ENCODE data around the gene PPEF1. TPM values are rescaled to one million over a fixed set of nuclear protein-coding genes. Genes with fewer than 3 reads are reported as not detected.

The PPEF1 gene
- total and polyA plus RNA-seq, 2 of the 4 experiments (the other 2 are of a cell fraction): not detected

- Histone ChIP-seq H3K56ac (ENCODE audit: extremely low read depth, insufficient read depth, low read length) (no peak overlapping the region), H3K4me2 (ENCODE audit: low read depth, low read length) (no peak overlapping the region), H3K36me3 (ENCODE audit: control insufficient read depth, insufficient read depth, low read length) (no peaks in the 10 kb centered on the region), H3K18ac (ENCODE audit: low read depth, low read length) (no peak overlapping the region), H4K91ac (ENCODE audit: insufficient read depth, low read depth, low read length) (no peak overlapping the region), H4K5ac (ENCODE audit: low read depth, low read length) (no peak overlapping the region), H2BK120ac (ENCODE audit: low read depth, low read length) (no peak overlapping the region), H2BK20ac (ENCODE audit: low read depth, low read length) (no peak overlapping the region), H2BK15ac (ENCODE audit: low read depth, low read length) (no peak overlapping the region), H3K9me3 (ENCODE audit: control insufficient read depth, insufficient read depth, low read length) (no peaks in the 10 kb centered on the region), H3K9ac (ENCODE audit: low read depth, low read length) (no peak overlapping the region), H4K20me1 (ENCODE audit: insufficient read depth, low read length) (no peaks in the 10 kb centered on the region), H3K23ac (ENCODE audit: low read depth, low read length) (no peak overlapping the region), H3K9me1 (ENCODE audit: insufficient read depth, low read length) (no peaks in the 10 kb centered on the region), H2AK5ac (ENCODE audit: low read depth, low read length) (no peak overlapping the region), H3K4ac (ENCODE audit: low read depth, low read length) (no peak overlapping the region), H4K8ac (ENCODE audit: low read depth in 2 of 2, low read length in 2 of 2) (no peak overlapping the region), H3K27ac (ENCODE audit: insufficient read depth, low read length) (no peak overlapping the region), H2BK5ac (ENCODE audit: low read depth, low read length, poor library complexity, severe bottlenecking) (no peak overlapping the region), H3K27me3 (ENCODE audit: control insufficient read depth, insufficient read depth, low read length) (no peaks in the 10 kb centered on the region; the same call in 1 of the 2 replicates), H3K14ac (replicated peaks; ENCODE audit: low read depth, low read length) (no peak overlapping the region), H3K79me1 (ENCODE audit: low read depth in 1 of 2, low read length in 2 of 2) (no peaks in the 10 kb centered on the region), H3K4me3 (ENCODE audit: insufficient read depth, low read depth, low read length) (no peak overlapping the region), H2AK9ac (replicated peaks; ENCODE audit: low read depth, low read length, poor library complexity) (no peak overlapping the region), H2AFZ (replicated peaks; ENCODE audit: low read length, poor library complexity) (no peak overlapping the region), H3K4me1 (ENCODE audit: control insufficient read depth, insufficient read depth, low read length) (no peaks in the 10 kb centered on the region)
- ATAC-seq (ENCODE audit: low read depth) (no peak), DNase-seq (no peak)
- no peak for TF ChIP-seq POLR2A (IDR thresholded peaks at IDR 0.05; ENCODE audit: low read depth, low read length)
- TF ChIP-seq SMC3 (IDR thresholded peaks at IDR 0.05; ENCODE audit: low read depth, low read length): no peak
- no peak for TF ChIP-seq RCOR1 (IDR thresholded peaks at IDR 0.05; ENCODE audit: insufficient replicate concordance, low read length)
- no peak for TF ChIP-seq NFE2L2 (IDR thresholded peaks at IDR 0.05; ENCODE audit: low read depth, low read length)
- TF ChIP-seq, protein P1, sequence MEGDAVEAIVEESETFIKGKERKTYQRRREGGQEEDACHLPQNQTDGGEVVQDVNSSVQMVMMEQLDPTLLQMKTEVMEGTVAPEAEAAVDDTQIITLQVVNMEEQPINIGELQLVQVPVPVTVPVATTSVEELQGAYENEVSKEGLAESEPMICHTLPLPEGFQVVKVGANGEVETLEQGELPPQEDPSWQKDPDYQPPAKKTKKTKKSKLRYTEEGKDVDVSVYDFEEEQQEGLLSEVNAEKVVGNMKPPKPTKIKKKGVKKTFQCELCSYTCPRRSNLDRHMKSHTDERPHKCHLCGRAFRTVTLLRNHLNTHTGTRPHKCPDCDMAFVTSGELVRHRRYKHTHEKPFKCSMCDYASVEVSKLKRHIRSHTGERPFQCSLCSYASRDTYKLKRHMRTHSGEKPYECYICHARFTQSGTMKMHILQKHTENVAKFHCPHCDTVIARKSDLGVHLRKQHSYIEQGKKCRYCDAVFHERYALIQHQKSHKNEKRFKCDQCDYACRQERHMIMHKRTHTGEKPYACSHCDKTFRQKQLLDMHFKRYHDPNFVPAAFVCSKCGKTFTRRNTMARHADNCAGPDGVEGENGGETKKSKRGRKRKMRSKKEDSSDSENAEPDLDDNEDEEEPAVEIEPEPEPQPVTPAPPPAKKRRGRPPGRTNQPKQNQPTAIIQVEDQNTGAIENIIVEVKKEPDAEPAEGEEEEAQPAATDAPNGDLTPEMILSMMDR (conservative IDR thresholded peaks at IDR 0.05; ENCODE audit: low read depth, low read length): no peak
- TF ChIP-seq FOS (IDR thresholded peaks at IDR 0.05; ENCODE audit: low read depth, low read length): no peak
- TF ChIP-seq, protein P2, sequence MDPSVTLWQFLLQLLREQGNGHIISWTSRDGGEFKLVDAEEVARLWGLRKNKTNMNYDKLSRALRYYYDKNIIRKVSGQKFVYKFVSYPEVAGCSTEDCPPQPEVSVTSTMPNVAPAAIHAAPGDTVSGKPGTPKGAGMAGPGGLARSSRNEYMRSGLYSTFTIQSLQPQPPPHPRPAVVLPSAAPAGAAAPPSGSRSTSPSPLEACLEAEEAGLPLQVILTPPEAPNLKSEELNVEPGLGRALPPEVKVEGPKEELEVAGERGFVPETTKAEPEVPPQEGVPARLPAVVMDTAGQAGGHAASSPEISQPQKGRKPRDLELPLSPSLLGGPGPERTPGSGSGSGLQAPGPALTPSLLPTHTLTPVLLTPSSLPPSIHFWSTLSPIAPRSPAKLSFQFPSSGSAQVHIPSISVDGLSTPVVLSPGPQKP (IDR thresholded peaks at IDR 0.05; ENCODE audit: borderline replicate concordance, low read depth, low read length): no peak
- ChIA-PET POLR2A (ENCODE audit: unreplicated experiment) (no interaction called here), CTCF (no interaction called here)
- WGBS, 2 experiments (ENCODE audit: extremely low coverage in 2 of 2, insufficient read length in 1 of 2): no CpG with 5 or more reads among the region's 15 CpGs
- no TSS peak for BruUV-seq (replicated peaks)
- intact Hi-C loops (cut with micrococcal nuclease) (no loop called here), in situ Hi-C loops (cut with MboI; ENCODE audit: low sequenced_read_pairs) (no loop called here), dilution Hi-C loops (cut with HindIII; ENCODE audit: low sequenced_read_pairs, unreplicated experiment) (no loop called here)
Measured at GRCh38 chrX:18864390-18864920, 157.0 kb downstream of the PPEF1 start.
